Vagina (tissue), 2 donors: ENCODE data around the gene FXYD6. TPM values are rescaled to one million over a fixed set of nuclear protein-coding genes. Genes with fewer than 3 reads are reported as not detected.
"Not testable (repeated sequence)": the region's sequence is repeated elsewhere in the genome, so short reads cannot be mapped to it uniquely, and the experiment has no call there.

Experiments
- DNase-seq, 2 donors: peaks; one replicate each; pipeline ENCODE4 v3.0.0-alpha.2; 2017; ENCODE audit errors: extremely low spot score in 2 of 2
- H3K27ac ChIP-seq: fragments of 200-600 bp; sonication (generic); one replicate; pipeline ENCODE4 v1.5.1; 2019
- H3K27me3 ChIP-seq: fragments of 200-600 bp; sonication (generic); one replicate; pipeline ENCODE4 v1.5.1; 2019
- H3K36me3 ChIP-seq, 2 donors: fragments of 200-600 bp; sonication (generic); one replicate each; pipeline ENCODE4 v1.5.1; 2017 to 2019
- H3K4me1 ChIP-seq: fragments of 200-600 bp; sonication (generic); one replicate; pipeline ENCODE4 v1.5.1; 2019
- H3K4me3 ChIP-seq, 2 donors: fragments of 200-600 bp; sonication (generic); 1 replicate in 1 of 2; 2 replicates in 1 of 2; pipeline ENCODE4 v1.5.1; 2016 to 2019
- H3K9me3 ChIP-seq: fragments of 200-600 bp; sonication (generic); one replicate; pipeline ENCODE4 v1.5.1; 2019
- POLR2A ChIP-seq, 2 donors: fragments of 450-650 bp; IDR thresholded peaks; one replicate each; pipeline ENCODE4 v1.6.1; 2017; ENCODE audit warnings: antibody characterized with exemption in 2 of 2, mild to moderate bottlenecking in 2 of 2, moderate library complexity in 2 of 2
- POLR2AphosphoS5 ChIP-seq, 2 donors: sonication (generic); formaldehyde crosslinking; IDR thresholded peaks; one replicate each; pipeline ENCODE4 v1.9.0; 2017; ENCODE audit warnings: antibody characterized with exemption in 2 of 2, mild to moderate bottlenecking in 2 of 2, low read depth in 1 of 2; ENCODE audit not compliant: insufficient read depth in 1 of 2
- intact Hi-C: fragments of 100-400 bp; cut with DNase I; formaldehyde crosslinking; loops from one replicate; pipeline ENCODE4 v1.15.1; 2023
- total RNA-seq: library from RNA; depleted of rRNA; stranded (reverse); fragments of >200 nt; gene quantifications from one replicate; pipeline ENCODE4 v1.2.3, GENCODE V29; 2016
- TF ChIP-seq, protein P1 (sequence below), 3 experiments: fragments of 450-650 bp in 2 of 3; fragments of 200-600 bp in 1 of 3; sonication (generic) in 1 of 3; IDR thresholded peaks; one replicate each; pipeline ENCODE4 v1.5.1; 2017 to 2019; ENCODE audit warnings: antibody characterized with exemption in 3 of 3, mild to moderate bottlenecking in 2 of 3, moderate library complexity in 2 of 3

FXYD6 gene, protein sequence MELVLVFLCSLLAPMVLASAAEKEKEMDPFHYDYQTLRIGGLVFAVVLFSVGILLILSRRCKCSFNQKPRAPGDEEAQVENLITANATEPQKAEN
- total RNA-seq = 75.4 TPM

DNA sequence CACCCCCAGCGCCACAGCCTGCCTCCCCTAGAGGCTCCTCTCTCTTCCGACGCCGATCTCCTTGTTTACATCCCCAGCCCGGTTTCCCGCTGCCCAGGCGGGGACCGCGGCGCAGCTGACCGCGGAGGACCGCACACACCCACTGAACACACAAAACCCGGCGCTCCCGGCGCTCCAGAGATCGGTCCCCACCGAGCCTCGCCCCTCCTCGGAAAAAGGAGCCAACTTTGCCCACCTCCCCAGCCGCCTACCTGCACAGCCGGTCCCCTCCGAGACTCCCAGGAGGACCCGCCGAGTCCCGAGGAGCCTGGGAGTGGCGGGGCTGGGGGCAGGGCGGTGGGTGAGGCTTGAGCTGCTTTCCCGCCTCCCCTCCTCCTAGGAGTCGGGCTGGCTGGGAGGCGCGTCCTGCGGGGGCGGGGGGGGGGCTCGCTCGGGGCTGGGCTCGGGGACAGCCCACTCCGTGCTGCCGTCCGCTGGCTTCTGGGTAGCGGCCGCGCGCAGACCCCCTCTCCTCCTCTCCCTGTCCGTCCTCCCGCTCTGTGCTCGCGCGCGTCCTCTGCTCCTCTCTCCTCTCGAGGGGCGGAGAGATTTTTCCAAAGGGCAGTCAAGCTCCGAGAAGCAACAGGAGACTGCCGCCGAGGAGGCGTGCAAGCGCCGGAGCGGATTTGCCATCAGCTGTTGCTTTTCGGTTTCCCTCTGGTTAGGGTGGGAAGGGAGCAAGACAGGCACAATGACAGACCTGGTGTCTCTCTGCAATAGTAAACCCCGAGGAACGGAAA, at the start of gene FXYD6:
Gene FXYD6, minus strand, starts transcription at position 318 of the 779 bp plus-strand sequence. CDS start 33,882 bp downstream, outside the sequence.
- Histone ChIP-seq H3K36me3 (no peaks in the 10 kb centered on the region), H3K27ac (peak within 1 kb of the TSS; percentile 80), H3K4me3 (peak within 1 kb of the TSS; percentile 58 to 60), H3K9me3 (no peaks in the 10 kb centered on the region), H3K27me3 (no peaks in the 10 kb centered on the region), H3K4me1 (peaks cover 47% of the 10 kb centered on the region)
- TF ChIP-seq, protein P1, sequence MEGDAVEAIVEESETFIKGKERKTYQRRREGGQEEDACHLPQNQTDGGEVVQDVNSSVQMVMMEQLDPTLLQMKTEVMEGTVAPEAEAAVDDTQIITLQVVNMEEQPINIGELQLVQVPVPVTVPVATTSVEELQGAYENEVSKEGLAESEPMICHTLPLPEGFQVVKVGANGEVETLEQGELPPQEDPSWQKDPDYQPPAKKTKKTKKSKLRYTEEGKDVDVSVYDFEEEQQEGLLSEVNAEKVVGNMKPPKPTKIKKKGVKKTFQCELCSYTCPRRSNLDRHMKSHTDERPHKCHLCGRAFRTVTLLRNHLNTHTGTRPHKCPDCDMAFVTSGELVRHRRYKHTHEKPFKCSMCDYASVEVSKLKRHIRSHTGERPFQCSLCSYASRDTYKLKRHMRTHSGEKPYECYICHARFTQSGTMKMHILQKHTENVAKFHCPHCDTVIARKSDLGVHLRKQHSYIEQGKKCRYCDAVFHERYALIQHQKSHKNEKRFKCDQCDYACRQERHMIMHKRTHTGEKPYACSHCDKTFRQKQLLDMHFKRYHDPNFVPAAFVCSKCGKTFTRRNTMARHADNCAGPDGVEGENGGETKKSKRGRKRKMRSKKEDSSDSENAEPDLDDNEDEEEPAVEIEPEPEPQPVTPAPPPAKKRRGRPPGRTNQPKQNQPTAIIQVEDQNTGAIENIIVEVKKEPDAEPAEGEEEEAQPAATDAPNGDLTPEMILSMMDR (IDR thresholded peaks at IDR 0.05) = no peak
- TF ChIP-seq POLR2AphosphoS5 (IDR thresholded peaks at IDR 0.05; ENCODE audit: insufficient read depth in 1 of 2, low read depth in 1 of 2) = peak in 1 of 2 donors; percentile 81
- TF ChIP-seq POLR2A (IDR thresholded peaks at IDR 0.05) = peak in 1 of 2 donors; percentile 22
- DNase-seq = peak; percentile 82 to 92
- intact Hi-C loops = no loop called here

DNA sequence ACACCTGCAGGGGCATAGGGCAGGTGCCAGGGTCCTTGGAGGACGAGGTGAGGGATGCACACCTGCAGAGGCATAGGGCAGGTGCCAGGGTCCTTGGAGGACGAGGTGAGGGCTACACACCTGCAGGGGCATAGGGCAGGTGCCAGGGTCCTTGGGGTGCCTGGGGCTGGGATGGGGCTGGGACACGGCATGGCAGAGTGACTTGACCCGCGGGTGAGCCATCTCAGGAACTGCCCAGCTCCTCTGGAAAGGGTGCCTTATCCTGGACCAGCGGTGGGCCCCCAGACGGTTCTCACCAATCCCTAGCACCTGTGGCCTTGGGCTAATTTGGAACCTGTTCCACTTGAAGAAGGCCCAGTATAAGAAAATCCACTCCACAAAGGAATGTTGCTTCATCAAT, 49.7 kb upstream of the FXYD6 start:
- H3K27me3 ChIP-seq, H3K27ac ChIP-seq, H3K4me1 ChIP-seq, intact Hi-C loops, H3K9me3 ChIP-seq, H3K4me3 ChIP-seq, DNase-seq, H3K36me3 ChIP-seq: not testable (repeated sequence)

DNA sequence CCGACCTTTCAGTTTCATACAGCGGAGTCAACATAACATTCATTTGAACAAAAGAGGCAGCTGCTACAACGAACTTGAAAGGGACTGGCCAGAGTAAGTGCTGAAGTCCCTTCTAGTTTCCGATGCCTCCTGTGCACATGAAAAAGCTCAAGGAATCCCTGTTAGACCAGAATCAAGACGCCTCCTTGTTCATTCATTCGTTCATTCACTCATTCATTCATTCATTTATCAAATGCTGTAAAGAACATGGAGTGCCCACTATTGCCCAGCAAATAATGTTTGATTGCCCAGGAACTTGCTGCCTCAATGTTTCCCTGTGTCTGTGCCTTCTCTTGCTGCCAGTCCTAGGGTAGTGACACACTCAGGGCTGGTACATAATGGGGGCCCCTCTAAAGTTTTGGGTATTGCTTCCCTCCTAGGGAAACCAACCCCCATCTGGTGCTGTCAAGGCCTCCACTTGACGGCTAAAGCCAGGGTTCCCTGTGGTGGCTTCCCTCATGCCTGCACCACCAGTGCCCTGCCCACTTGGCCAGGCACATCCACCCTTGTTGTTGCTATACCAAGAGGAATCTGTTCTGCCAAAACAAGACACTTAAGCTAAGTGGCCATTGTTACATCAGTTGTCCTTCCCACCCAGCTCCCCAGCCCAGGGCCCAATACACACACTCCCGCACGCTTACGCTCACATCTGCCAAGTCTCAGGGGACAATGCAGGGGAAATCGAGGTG, 48.9 kb upstream of the FXYD6 start:
- intact Hi-C loops = no loop called here
- DNase-seq = no peak
- Histone ChIP-seq H3K27ac (no peak overlapping the region), H3K4me1 (no peaks in the 10 kb centered on the region), H3K4me3 (no peak overlapping the region), H3K9me3 (no peaks in the 10 kb centered on the region), H3K27me3 (no peaks in the 10 kb centered on the region), H3K36me3 (no peaks in the 10 kb centered on the region)
- TF ChIP-seq POLR2AphosphoS5 (IDR thresholded peaks at IDR 0.05; ENCODE audit: insufficient read depth in 1 of 2, low read depth in 1 of 2) (no peak), POLR2A (IDR thresholded peaks at IDR 0.05) (no peak)
- TF ChIP-seq, protein P1 (IDR thresholded peaks at IDR 0.05) = no peak

DNA sequence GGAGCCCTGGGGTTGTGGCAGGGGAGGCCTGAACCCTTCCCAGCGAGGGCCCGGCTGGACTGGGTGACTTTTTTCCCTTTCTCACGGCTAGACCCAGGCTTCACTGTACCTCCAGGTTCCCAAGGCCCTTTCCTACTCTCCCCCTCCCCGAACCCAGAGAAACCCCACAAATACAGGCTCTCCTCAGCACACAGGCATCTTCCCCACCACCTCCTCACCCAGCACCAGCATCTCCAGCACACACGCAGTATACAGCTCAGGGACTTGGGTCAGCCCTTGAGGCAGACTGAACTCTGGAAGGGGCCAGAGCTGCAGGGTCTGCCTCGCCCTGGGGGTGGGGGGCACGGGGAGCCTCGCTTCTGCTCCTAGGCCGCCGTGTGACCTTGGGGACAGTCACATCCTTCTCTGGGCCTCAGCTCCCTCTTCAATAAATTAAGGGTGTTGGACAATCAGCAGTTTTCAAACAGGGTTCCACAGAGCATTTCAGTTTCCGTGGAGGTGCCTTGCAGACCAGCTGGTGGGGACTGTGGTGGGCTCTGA, 48.2 kb upstream of the FXYD6 start:
- Histone ChIP-seq H3K27me3 (no peaks in the 10 kb centered on the region), H3K27ac (no peak overlapping the region), H3K9me3 (no peaks in the 10 kb centered on the region), H3K4me3 (no peak overlapping the region), H3K4me1 (no peaks in the 10 kb centered on the region), H3K36me3 (no peaks in the 10 kb centered on the region)
- no peak for DNase-seq
- intact Hi-C loops = no loop called here
- TF ChIP-seq, protein P1 (IDR thresholded peaks at IDR 0.05) = no peak
- TF ChIP-seq POLR2A (IDR thresholded peaks at IDR 0.05) (no peak), POLR2AphosphoS5 (IDR thresholded peaks at IDR 0.05; ENCODE audit: insufficient read depth in 1 of 2, low read depth in 1 of 2) (no peak)

DNA sequence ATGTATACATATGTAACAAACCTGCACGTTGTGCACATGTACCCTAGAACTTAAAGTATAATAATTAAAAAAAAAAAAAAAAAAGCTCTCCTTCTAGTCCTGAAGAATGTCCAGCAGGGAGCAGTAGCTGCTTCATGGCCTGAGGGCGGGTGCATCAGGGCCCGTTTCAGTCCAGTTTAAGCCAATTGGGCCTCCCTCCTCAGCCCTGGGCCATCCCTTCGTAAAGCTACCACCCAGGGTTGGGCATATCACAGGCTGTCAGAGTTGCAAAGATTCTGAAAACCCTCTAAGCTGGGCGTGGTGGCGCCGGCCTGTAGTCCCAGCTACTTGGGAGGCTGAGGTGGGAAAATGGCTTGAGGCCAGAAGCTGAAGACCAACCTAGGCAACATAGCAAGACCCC, 47.3 kb upstream of the FXYD6 start:
- TF ChIP-seq POLR2AphosphoS5 (IDR thresholded peaks at IDR 0.05; ENCODE audit: insufficient read depth in 1 of 2, low read depth in 1 of 2) (no peak), POLR2A (IDR thresholded peaks at IDR 0.05) (no peak)
- TF ChIP-seq, protein P1 (IDR thresholded peaks at IDR 0.05) = no peak
- H3K27ac ChIP-seq = no peak overlapping the region
- no peaks in the 10 kb centered on the region for H3K4me1 ChIP-seq
- H3K27me3 ChIP-seq = no peaks in the 10 kb centered on the region
- intact Hi-C loops = no loop called here
- no peaks in the 10 kb centered on the region for H3K9me3 ChIP-seq
- no peaks in the 10 kb centered on the region for H3K36me3 ChIP-seq
- DNase-seq = no peak
- no peak overlapping the region for H3K4me3 ChIP-seq
